Cardiac fibroblast (primary cell): Measurements from ENCODE around the gene HTR5A.
"Not testable (repeated sequence)": the region's sequence is repeated elsewhere in the genome, so short reads cannot be mapped to it uniquely, and the experiment has no call there.

Experiments
- DNase-seq, 2 donors: peaks; one replicate each; pipeline versions ENCODE4 v3.0.0 to v3.0.0-alpha.2; 2010; ENCODE audit warnings: low read depth in 2 of 2
- H3K4me3 ChIP-seq, 2 donors: replicated peaks in 1 of 2; 1 replicate in 1 of 2; 2 replicates in 1 of 2; pipeline ENCODE4 v1.5.1; 2011; ENCODE audit warnings: low read depth in 2 of 2, low read length in 2 of 2, mild to moderate bottlenecking in 2 of 2, moderate library complexity in 1 of 2
- CTCF ChIP-seq: IDR thresholded peaks from one replicate; pipeline ENCODE4 v1.5.1; 2011; ENCODE audit warnings: low read depth, mild to moderate bottlenecking, low read length, inconsistent platforms

HTR5A gene

DNA sequence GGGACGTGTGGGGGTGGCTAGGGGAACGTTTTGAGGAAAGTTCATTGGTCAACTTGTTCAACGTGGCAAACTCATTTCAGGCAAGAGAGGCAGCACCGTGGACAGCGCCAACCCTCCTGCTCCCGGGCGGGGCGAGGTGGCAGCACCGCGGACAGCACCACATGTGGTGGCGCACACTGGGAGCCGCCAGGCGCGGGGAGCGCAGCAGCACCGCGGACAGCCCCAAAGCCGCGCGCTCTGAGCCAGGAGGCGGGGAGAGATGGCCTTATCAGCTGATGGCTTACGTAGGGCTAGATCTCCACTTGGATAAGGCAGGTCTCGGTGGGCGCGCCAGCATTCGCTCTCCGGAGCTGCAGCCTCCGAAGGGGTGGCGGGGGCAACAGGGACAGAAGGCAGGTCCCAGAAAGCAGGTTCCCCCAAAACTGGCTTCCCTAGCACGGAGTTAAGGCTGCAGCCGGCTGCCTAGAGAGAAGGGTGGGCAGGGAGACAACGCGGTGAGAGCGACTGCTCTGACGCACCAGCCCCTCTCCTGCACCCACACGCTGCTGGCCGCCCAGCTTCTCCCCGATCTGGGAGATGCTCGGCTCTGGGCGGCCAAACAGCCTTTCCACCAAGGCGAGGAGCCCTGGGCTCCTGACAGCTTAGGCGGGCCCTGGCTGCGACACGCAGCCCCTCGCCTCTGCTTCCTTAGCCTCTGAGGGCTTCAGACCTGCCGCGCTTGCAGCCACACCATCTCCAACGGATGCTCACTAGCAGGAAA, at the start of gene HTR5A:
Gene HTR5A, plus strand, starts transcription at position 333 of the 760 bp plus-strand sequence. CDS start 576 bp downstream, outside the sequence.
- DNase-seq = peak; percentile 79 to 80
- TF ChIP-seq CTCF = no peak
- no peak within 1 kb of the TSS for H3K4me3 ChIP-seq

GRCh38 chr7:155020996-155021395, 49.1 kb upstream of the HTR5A start:
- no peak for DNase-seq
- no peak for TF ChIP-seq CTCF
- H3K4me3 ChIP-seq = no peak overlapping the region

GRCh38 chr7:155021699-155022145, 48.4 kb upstream of the HTR5A start:
- TF ChIP-seq CTCF = no peak

DNA sequence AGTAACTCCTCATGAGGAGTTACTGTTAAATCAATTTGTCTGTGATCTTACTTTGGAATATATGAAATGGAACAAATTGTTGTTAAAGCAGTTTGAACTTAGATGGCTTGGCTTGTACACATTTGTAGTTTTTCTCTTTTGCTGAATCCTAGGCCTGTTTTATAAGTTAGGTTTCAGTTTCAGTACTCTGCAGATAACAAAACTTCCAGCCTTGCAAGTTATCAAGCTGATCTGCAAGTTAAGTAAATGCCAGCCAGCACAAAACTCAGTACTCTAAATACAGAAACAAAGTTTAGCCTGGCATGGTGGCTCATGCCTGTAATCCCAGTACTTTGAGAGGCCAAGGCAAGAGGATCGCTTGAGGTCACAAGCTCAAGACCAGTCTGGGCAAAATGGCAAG, 42.2 kb upstream of the HTR5A start:
- no peak overlapping the region for H3K4me3 ChIP-seq
- TF ChIP-seq CTCF = no peak
- no peak for DNase-seq

More at GRCh38 chr7:155021699-155022145, 48.4 kb upstream of the HTR5A start:
- no peak overlapping the region for H3K4me3 ChIP-seq
- no peak for DNase-seq

DNA sequence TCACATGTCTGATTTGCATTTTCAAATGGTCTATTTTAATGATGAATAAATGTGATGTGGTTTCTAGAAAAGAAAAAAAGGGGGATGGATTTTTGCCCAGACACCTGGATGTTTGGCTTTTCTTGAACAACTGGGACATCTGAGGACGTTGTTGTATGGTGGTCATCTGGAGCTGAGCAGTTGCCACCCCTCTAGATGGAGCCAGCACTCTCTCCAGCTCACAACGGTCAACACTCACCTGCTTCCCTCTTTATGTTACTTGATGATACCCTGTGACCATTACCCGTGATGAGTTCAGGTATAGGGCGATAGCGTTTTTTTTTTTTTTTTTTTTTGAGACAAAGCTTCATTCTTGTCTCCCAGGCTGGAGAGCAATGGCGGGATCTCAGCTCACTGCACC, 37.1 kb upstream of the HTR5A start:
- no peak for TF ChIP-seq CTCF
- H3K4me3 ChIP-seq = no peak overlapping the region
- DNase-seq = no peak

DNA sequence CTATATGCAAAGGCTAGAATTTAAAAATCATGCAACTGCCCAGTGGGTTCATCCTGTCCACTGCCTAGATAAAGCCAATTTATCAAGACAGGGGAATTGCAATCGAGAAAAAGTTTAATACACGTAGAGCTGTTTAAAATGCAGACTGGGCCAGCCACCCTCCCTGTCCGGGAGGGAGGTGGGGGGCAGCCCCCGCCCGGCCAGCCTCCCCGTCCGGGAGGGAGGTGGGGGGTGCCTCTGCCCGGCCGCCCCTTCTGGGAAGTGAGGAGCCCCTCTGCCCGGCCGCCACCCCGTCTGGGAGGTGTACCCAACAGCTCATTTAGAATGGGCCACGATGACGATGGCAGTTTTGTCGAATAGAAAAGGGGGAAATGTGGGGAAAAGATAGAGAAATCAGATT, 35.6 kb upstream of the HTR5A start:
- DNase-seq, H3K4me3 ChIP-seq: not testable (repeated sequence)

DNA sequence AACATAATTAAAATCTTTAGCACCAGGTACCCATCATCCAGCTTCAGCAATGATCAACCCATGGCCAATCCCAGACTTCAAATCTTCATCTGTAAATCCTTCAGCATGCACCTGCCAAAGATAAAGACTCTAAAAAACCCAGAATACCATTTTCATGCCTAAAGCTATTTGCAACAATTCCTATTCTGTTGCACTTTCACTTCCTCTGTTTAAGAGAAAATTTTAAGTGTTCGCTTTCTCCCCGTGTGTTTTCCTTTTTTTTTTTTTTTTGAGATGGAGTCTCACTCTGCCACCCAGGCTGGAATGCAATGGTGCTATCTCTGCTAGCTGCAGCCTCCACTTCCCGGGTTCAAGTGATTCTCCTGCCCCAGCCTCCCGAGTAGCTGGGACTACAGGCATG, 31.8 kb upstream of the HTR5A start:
- no peak for TF ChIP-seq CTCF
- DNase-seq = no peak
- no peak overlapping the region for H3K4me3 ChIP-seq
